LoVo (cell line): ENCODE measurements around the gene AAMDC.
"Not testable (repeated sequence)": the region's sequence is repeated elsewhere in the genome, so short reads cannot be mapped to it uniquely, and the experiment has no call there.

Experiments used
- DNase-seq: peaks from one replicate; pipeline ENCODE4 v3.0.0-alpha.2; 2016; ENCODE audit warnings: low spot score

The AAMDC gene

DNA sequence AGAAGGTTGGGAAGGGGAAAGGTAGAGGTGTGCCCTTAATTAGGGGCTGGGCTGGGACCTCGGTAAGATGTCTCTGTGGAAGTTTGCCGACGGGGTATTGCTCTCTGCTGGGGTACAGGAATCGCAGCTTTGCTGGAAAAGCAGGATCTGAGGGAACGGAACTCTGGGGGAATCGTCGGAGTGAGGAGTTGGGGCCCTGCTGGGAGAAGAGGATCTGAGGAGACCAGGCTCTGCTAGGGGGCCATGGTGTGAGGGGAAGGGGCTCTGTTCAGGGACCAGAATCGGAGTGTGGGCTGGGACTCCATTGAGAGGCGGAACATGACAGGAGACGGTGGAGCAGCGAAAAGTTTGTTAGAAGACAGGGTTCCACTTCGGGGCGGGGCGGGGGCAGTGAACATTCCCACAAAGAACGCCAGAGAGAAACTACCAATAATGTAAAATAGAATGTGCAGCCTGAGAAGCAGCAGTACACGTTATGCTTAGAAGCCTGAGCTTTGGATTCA, 456 bp downstream of the AAMDC start:
- DNase-seq: peak; percentile 10

DNA sequence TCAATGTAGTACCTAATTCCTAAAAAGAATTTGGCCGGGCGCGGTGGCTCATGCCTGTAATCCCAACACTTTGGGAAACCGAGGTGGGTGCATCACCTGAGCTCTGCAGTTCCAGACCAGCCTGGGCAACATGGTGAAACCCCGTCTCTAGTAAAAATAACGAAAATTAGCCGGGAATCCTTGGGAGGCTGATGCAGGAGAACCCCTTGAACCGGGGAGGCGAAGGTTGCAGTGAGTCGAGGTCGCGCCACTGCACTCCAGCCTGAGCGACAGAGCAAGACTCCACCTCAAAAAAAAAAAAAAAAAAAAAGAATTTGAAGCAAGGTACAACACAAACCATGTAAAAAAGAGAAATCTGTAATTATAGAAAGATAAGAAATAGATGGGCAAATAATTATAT, 1.2 kb downstream of the AAMDC start:
- DNase-seq: not testable (repeated sequence)

DNA sequence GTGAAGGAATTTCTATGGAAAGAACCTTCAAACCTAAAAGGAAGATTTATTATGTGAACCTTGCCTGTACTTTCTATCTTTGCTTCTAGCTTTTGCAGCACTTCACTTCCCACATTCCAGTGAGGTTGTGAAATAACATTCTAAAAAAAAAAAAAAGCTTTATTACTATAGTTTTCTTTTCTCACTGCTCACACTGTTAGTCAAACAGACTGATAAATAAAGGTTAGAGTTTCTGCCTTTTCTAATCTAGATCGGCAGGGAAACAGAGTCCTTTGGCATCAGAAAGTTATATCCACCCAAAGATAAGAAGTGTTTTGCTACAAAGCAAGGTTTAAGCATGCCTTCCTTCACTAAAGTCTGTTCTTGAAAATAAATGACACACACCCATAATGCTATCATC, 2.8 kb downstream of the AAMDC start:
- DNase-seq: no peak

DNA sequence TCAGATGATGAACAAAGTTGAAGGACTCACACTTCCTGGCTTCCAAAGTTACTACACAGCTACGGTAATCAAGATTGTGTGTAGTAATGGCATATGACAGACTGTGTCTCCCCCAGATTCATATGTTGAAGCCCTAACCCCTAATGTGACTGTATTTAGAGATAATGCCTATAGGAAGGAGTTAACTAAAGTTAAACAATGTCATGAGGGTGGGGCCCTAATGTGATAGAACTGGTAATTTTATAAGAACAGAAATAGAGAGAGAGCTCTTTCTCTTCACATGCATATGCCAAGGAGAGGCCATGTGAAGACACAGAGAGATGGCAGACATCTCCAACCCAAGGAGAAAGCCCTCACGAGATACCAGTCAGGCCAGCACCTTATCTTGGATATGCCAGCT, 8.0 kb downstream of the AAMDC start:
- DNase-seq: no peak

DNA sequence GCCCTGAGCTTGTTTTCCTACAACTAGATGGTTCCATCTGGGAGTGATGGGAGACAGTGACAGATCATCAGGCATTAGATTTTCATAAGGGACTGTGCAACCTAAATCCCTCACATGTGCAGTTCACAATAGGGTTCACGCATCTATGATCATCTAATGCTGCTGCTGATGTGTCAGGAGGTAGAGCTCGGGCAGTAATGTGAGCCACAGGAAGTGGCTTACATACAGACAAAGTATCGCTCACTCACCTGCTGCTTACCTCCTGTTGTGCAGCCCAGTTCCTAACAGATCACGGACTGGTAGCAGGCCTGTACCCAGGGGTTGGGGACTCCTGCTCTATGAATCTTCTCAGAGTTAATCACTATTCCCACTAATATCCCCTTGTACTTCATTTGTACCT, 12.4 kb downstream of the AAMDC start:
- no peak for DNase-seq

DNA sequence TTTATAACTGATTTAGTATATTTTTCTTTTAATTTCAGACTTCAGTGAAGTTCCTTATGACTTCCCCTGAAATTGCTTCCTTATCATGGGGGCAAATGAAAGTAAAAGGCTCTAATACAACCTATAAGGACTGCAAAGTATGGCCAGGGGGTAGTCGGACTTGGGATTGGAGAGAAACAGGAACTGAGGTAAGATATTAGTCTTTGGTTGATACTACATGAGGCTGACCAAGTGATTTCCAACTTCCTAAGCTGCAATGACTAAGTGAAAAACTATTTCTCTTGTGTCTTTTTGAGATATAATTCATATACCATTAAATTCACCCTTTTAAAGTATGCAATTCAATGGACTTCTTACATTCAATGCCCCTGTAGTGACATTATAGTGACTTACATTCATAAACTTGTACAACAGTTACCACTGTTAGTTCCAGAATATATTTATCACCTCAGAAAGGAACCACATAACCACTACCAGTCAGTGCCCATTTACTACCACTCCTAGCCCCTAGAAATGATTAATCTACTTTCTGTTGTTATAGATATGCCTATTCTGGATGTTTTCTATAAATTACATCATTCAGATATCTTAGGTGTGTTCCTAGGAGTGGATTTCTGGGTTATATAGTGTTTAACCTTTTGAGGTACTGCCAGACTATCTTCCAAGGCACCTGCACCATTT, 21.6 kb downstream of the AAMDC start:
- no peak for DNase-seq

DNA sequence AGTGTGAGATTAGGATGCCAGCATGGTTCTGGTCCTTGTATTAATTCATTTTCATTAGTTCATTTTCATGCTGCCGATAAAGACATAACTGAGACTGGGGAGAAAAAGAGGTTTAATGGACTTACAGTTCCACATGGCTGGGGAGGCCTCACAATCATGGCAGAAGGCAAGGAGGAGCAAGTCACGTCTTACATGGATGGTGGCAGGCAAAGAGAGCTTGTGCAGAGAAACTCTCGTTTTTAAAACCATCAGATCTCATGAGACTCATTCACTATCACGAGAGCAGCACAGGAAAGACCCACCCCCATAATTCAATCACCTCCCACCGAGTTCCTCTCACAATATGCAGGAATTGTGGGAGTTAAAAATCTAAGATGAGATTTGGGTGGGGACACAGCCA, 22.8 kb downstream of the AAMDC start:
- not testable (repeated sequence) for DNase-seq

DNA sequence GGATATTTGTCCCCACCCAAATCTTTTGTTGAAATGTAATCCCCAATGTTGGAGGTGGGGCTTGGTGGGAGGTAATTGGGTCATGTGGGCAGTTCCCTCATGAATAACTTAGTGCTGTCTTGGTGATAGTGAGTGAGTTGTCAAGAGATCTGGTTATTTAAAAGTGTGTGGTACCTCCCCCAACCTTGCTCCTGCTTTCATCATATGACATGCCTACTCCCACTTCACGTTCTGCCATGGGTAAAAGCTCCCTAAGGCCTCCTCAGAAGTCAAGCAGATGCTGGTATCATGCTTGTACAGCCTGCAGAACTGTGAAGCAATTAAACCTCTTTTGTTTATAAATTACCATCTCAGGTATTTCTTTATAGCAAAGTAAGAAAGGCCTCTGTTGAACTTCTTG, 30.6 kb downstream of the AAMDC start:
- no peak for DNase-seq

DNA sequence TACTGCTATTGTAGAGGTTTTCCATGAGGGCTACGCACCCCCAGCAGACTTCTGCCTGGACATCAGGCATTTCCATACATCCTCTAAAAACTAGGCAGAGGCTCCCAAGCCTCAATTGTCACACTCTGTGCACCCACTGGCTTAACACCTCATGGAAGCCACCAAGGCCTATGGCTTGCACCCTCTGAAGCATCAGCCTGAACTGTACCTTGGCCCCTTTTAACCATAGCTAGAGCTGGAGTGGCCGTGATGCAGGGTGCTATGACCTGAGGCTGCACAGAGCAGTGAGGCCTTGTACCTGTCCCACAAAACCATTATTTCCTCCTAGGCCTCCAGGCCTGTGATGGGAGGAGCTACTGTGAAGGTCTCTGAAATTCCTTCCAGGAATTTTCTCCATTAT, 33.9 kb downstream of the AAMDC start:
- DNase-seq: no peak

DNA sequence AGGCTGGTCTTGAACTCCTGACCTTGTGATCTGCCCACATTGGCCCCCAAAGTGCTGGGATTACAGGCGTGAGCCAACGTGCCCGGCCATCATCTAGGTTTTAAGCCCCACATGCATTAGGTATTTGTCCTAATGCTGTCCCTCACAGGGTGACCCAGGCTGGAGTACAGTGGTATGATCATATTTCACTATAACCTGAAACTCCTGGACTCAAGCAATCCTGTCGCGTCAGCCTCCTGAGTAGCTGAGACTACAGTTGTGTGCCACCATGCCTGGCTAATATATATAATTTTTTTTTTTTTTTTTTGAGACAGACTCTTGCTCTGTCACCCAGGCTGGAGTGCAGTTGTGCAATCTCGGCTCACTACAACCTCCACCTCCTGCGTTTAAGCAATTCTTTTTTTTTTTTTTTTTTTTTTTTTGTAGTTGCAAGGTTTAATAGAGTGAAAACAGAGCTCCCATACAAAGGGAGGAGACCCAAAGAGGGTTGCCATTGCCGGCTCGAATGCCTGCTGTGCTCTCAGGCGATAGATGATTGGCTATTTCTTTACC, 37.0 kb downstream of the AAMDC start:
- DNase-seq: not testable (repeated sequence)

DNA sequence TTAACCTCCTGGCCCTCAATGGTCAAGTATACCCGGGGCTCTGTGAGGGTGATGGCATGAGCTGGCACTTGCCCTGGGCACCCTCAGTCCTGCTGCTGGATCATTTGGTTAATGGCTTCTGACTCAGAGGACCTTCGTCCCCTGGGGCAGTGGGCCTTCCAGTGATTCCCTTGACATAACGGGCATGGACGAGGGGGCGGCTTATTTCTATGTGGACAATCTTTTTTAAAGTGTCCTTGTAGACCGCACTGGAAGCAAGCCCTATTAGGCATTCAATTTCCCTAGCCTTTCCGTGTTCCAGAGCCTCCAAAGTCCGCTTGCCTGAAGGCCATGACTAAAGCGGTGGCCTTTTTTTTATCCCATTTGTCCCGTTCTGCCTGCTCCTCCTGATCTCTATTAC, 40.5 kb downstream of the AAMDC start:
- DNase-seq: not testable (repeated sequence)

DNA sequence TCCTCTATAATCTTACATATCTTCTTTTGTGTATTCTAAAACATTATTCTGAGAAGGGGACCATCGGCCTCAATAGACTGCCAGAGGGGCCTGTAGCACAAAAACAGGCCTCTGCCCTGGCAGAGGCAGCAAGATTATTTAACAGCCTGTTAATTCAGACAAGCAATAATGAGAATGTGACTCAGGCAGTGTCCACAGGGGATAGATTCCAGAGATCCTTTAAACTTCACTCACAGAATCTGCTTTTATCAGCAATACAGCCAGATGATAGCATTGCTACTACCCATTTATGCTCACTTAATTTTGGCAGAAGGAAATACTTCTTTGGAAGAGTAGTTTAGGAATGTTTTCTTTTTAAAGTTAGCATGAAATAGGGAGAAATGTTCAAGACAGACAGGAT, 44.9 kb downstream of the AAMDC start:
- DNase-seq: no peak

DNA sequence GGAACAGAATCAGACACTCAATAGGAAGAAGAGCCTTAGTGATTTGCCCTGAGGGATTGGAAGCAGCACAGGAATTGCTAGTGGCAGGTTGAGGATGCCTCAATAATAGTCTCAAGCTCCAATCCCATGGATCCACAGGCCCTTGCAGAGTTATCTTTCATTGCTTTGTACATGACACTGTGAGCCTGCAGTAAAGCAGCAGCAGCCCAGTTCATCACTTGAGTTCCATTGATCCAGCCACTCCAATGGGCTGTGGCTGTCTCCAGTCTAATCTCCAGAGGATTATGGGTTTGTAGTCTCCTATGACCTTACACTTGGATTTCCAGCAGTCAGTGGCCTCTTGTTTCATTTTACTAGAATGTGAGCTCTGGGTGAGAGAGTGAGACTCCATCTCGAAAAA, 45.4 kb downstream of the AAMDC start:
- no peak for DNase-seq

DNA sequence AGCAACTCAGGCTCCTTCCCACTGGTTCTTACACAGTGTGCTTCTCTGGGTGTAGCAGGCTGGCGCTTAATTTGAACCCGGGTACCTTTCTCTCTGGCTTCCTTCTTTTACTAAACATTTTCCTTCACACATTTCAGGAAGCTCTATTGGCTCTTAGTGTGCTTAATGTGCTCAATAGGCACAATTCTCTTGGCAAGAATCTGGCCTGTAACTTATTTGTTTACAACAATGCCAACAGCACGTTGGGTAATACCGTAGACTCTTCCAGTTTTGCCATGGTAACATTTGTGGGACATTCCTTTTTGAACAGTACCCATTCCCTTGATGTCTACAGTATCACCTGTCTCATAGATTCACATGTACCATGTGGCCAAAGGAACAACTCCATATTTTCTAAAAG, 47.8 kb downstream of the AAMDC start:
- DNase-seq: no peak

DNA sequence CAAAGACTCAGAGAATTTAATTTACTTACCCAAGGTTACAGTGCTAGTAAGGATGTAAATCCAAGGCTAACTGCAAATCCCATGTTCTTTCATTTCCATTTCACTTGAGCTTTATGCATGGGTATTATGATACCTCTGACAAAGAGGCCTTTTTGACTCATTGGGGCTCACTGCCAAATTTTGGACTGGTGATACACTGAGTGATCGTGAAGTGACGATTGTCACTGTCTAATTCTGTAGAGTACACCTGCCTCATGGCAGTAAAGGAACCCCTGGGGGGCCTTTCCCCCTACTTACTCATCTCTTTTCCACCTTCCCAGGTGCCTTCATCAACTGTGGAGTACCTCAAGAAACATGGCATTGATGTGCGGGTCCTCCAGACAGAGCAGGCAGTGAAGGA, 50.9 kb downstream of the AAMDC start:
- no peak for DNase-seq

DNA sequence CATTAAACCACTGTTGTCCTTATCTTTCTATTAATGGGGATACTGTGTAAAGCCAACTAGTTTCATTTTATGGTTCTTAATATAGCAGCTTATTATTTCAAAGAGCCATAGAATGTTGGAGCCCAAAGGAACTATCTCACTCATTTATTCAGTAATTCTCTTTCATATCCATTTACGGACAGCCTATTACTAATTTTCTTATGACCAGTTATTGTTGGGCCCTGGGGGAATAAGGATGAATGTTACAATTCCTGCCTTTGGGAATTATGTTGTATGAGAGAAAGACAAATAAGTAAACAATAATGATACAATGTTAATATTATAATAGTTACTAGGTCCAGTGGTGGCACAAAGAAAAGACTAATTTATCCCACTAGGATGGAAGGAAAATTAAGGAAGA, 52.4 kb downstream of the AAMDC start:
- no peak for DNase-seq

DNA sequence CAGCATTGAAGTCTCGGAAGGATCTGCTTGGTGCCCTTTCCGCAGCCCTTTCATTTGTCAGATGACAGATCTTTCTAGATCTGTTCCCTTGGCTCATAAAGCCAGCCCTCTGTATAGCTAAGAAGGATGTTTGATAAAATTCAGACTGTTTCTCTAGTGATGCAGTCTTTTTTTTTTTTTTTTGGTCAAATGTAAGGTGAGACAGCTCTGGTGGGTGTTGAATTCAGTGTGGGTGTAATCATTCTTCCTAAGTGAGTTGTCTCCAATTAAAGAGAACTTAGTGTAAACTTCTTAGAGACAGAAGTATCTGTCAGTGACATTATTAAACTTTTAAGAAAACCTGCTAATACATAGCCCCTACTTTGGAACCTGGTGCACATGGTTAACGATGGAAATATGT, 53.3 kb downstream of the AAMDC start:
- DNase-seq: no peak

DNA sequence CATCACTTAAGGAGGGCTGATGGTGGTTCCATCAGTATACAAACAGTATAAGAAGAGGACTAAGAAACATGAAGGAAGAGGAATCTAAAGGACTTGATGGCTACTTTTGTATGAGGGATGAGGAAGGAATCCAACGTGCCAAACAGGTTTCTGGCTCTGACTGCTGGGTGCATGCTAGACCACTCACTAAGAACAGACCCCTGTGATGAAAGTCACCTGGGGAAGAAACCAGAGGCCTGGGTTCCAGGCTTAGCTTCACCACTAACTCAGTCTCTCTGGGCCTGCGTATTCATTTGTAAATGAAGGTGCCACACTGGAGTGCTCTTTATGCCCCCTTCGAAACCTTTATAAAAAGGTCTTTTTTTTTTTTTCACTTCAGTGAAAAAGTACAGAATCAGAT, 55.1 kb downstream of the AAMDC start:
- DNase-seq: no peak

DNA sequence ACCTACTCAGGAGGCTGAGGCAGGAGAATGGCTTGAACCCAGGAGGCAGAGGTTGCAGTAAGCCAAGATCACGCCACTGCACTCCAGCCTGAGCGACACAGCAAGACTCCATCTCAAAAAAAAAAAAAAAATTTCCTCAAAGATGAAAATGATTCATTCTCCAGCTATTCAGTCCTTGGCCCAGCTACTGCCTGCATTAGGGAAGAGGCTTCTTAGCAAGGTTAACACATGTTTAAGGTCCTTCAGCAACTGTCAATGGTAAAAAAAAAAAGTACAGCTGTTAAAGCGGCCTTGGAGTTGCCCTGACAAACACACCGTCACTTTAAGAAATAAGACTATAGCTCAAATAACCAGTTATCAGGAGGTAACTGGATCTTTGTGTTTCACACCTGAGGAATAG, 57.3 kb downstream of the AAMDC start:
- not testable (repeated sequence) for DNase-seq

DNA sequence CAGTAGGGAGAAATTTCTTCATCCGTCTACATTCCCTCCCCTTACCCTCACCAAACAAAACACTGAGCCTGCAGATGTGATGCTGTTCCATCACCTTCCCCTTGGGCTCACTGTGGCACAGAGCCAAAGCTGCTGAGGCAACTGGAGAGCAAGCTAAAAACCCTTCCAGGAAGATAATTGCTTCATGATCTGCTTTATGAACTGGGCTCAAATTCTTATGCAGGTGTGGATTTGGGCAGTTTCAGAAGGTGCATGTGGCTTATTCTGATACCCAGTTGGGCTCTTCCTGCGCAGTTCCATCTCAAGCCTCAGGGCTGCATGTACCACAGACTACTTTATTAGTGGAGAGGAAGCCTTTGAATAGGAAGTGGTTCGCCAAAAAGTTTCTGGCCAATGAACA, 58.3 kb downstream of the AAMDC start:
- no peak for DNase-seq

DNA sequence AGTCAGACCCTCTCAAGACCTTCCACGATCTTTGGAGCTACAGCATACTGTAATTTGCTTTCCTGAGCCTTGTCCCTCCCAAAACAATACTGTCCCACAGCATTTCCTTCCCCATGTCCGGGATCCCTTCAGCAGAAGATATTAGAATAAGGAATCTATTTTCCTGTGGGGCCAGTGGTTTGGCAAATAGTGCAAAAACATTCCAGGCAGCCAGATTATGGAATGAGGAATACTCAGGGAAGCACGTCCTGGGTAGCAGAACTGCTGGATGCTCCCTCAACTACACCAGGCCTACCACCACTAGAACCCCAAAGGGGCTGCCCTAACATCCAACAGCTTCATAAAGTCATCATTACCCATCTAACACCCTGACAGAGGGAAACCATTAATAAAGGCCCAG, 61.5 kb downstream of the AAMDC start:
- DNase-seq: no peak

DNA sequence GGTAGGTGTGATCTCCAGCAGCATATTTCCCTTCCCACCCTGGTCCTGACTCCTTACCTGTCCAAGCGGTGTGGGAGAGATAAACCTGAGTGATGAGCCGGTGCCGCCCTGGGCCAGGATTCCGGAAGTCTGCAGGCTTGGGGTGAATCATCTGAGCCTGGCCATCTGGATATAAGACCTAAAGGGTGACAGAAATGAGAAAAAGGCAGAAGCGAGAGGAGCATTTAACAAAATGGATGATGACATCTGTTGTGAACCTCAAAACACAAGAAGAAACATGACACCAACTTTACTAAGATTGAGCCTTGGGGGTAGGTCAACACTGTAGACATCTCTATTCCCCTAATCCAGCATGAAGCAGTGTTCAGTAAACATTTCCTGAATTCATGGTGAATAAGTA, 62.8 kb downstream of the AAMDC start:
- no peak for DNase-seq

DNA sequence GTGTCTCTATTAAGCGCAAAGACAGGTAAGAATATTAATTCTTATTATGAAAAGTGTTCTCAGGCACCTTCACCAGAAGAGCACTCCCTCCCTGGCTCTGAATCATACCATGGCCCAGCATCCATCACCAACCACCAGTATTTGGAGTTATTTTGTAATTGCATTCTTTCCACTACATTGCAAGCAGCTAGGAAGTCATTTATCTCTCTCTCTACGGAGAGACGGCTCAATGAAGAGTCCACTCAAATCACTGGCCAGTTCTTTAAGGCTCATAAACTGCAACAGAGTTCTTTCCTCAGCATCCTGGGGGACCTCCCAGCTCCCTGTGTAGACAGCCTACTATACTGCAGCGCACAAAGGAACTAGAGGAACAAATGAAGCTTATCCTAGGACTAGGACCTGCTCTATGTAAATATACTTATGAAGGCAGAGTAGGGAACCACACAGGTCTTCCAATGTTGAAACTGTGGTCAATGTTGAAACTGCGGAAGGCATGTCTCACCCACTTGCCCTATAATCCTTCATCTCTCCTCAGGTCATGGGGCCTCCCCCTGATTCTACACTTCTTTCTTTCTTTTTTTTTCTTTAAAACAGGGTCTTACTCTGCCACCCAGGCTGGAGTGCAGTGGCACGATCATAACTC, 63.4 kb downstream of the AAMDC start:
- no peak for DNase-seq

DNA sequence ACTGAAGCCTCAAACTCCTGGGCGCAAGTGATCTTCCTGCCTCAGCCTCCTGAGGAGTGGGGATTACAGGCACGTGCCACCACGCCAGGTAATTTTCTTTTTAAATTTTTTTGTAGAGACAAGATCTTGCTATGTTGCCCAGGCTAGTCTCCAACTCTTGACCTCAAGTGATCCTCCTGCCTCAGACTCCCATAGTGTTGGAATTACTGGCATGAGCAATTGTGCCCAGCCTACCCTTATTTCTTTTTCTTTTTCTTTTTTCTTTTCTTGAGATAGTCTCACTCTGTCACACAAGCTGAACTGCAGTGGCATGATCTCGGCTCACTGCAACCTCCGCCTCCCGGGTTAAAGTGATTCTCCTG, 63.9 kb downstream of the AAMDC start:
- DNase-seq: no peak
